Hematopoietic multipotent progenitor cell treated with erythropoietin and hydrocortisone succinate and interleukin-3 and kit ligand, for 15 days (in vitro differentiated cells): Measurements from ENCODE around the gene TRANK1.
"Not testable (repeated sequence)": the region's sequence is repeated elsewhere in the genome, so short reads cannot be mapped to it uniquely, and the experiment has no call there.

Source experiments
- DNase-seq: peaks from one replicate; pipeline ENCODE4 v3.0.0-alpha.2; 2015; ENCODE audit warnings: low spot score

Gene TRANK1

GRCh38 chr3:36892457-36893136, 52.3 kb downstream of the TRANK1 start:
- no peak for DNase-seq

GRCh38 chr3:36891701-36892160, 53.1 kb downstream of the TRANK1 start:
- DNase-seq: no peak

GRCh38 chr3:36891097-36891496, 53.8 kb downstream of the TRANK1 start:
- not testable (repeated sequence) for DNase-seq

GRCh38 chr3:36890261-36890660, 54.6 kb downstream of the TRANK1 start:
- no peak for DNase-seq

- DNase-seq: no peak
Observed at GRCh38 chr3:36881735-36882134, 63.1 kb downstream of the TRANK1 start.

- not testable (repeated sequence) for DNase-seq
Observed at GRCh38 chr3:36879842-36880241, 65.0 kb downstream of the TRANK1 start.

- no peak for DNase-seq
Observed at GRCh38 chr3:36877930-36878685, 66.7 kb downstream of the TRANK1 start.

- no peak for DNase-seq
Observed at GRCh38 chr3:36876181-36876936, 68.5 kb downstream of the TRANK1 start.

GRCh38 chr3:36875397-36875796, 69.5 kb downstream of the TRANK1 start:
- no peak for DNase-seq

GRCh38 chr3:36874424-36874823, 70.4 kb downstream of the TRANK1 start:
- DNase-seq: no peak

- no peak for DNase-seq
Observed at GRCh38 chr3:36871379-36872126, 73.3 kb downstream of the TRANK1 start.

- peak; percentile 76 for DNase-seq
Observed at GRCh38 chr3:36868614-36869436, 76.0 kb downstream of the TRANK1 start.

- no peak for DNase-seq
Observed at GRCh38 chr3:36867810-36868209, 77.0 kb downstream of the TRANK1 start.

- no peak for DNase-seq
Observed at GRCh38 chr3:36866368-36866767, 78.5 kb downstream of the TRANK1 start.

GRCh38 chr3:36864180-36865053, 80.4 kb downstream of the TRANK1 start:
- DNase-seq: no peak

GRCh38 chr3:36862076-36862755, 82.6 kb downstream of the TRANK1 start:
- no peak for DNase-seq

GRCh38 chr3:36859494-36859893, 85.4 kb downstream of the TRANK1 start:
- DNase-seq: no peak

- no peak for DNase-seq
Observed at GRCh38 chr3:36852071-36852470, 92.8 kb downstream of the TRANK1 start.

GRCh38 chr3:36850743-36851142, 94.1 kb downstream of the TRANK1 start:
- no peak for DNase-seq

GRCh38 chr3:36846406-36846805, 98.4 kb downstream of the TRANK1 start:
- DNase-seq: no peak
